Kidney (tissue), 14 donors: ENCODE results near the gene SLC37A2. TPM values are rescaled to one million over a fixed set of nuclear protein-coding genes. Genes with fewer than 3 reads are reported as not detected.

Experiments
- DNase-seq, 5 donors: peaks; one replicate each; pipeline ENCODE4 v3.0.0-alpha.2; 2013 to 2020
- FAIRE-seq: peaks from 2 replicates; lab custom pipeline; 2012; peaks lifted over from hg19 to GRCh38; lab: Jason Lieb, UNC
- H3K27ac ChIP-seq, 2 donors: one replicate each; pipeline ENCODE4 v1.7.0; 2013; ENCODE audit warnings: low read depth in 2 of 2, low read length in 2 of 2, inconsistent platforms in 1 of 2
- H3K27me3 ChIP-seq: one replicate; pipeline ENCODE4 v1.7.1; 2013; ENCODE audit warnings: low read length, inconsistent platforms; ENCODE audit not compliant: control insufficient read depth, insufficient read depth
- H3K36me3 ChIP-seq, 3 donors: one replicate each; pipeline versions ENCODE4 v1.7.0 to v1.7.1; 2013; ENCODE audit warnings: low read length in 3 of 3, control low read depth in 1 of 3, inconsistent platforms in 1 of 3; ENCODE audit not compliant: insufficient read depth in 3 of 3, control insufficient read depth in 2 of 3
- H3K4me1 ChIP-seq, 3 donors: one replicate each; pipeline versions ENCODE4 v1.7.0 to v1.7.1; 2013; ENCODE audit warnings: low read length in 3 of 3, inconsistent platforms in 1 of 3, low read depth in 1 of 3; ENCODE audit not compliant: control insufficient read depth in 2 of 3, insufficient read depth in 2 of 3
- H3K4me3 ChIP-seq, 3 donors: one replicate each; pipeline versions ENCODE4 v1.7.0 to v1.8.1; 2013; ENCODE audit warnings: low read length in 3 of 3, control low read depth in 1 of 3, inconsistent platforms in 1 of 3
- H3K9ac ChIP-seq, 3 donors: one replicate each; pipeline versions ENCODE4 v1.7.0 to v1.7.1; 2013; ENCODE audit warnings: low read length in 3 of 3, control low read depth in 1 of 3, inconsistent platforms in 1 of 3
- H3K9me3 ChIP-seq, 3 donors: one replicate each; pipeline versions ENCODE4 v1.7.0 to v1.7.1; 2013; ENCODE audit warnings: low read length in 3 of 3, control low read depth in 1 of 3, inconsistent platforms in 1 of 3; ENCODE audit not compliant: control insufficient read depth in 2 of 3, insufficient read depth in 1 of 3
- intact Hi-C: fragments of 100-400 bp; cut with DNase I; formaldehyde crosslinking; loops from one replicate; pipeline ENCODE4 v1.11.1; 2022
- polyA plus RNA-seq: library from polyadenylated mRNA; stranded (reverse); fragments of 350-450 nt; fragmentation: Illumina TruSeq; extraction: RNeasy Lipid Tissue Mini Kit (QIAGEN cat#74804); gene quantifications from one replicate; pipeline ENCODE4 v1.2.3, GENCODE V29; 2014; ENCODE audit warnings: low read depth, low replicate concordance; ENCODE audit not compliant: insufficient read depth
- total RNA-seq: library from RNA; stranded (reverse); fragmentation: NEBNext Ultra II Directional; extraction: Animal tissue kit (Norgen Biotek cat#: 25700); gene quantifications from one replicate; pipeline ENCODE4 v1.2.1, GENCODE V29; 2021
- TF ChIP-seq, protein P1 (sequence below): IDR thresholded peaks from 3 replicates; pipeline ENCODE4 v1.5.1; 2012; ENCODE audit warnings: mild to moderate bottlenecking, moderate library complexity, borderline replicate concordance; ENCODE audit not compliant: insufficient read depth; ENCODE audit errors: extremely low read depth
- donor health status: control.
- donor health status: control.
- donor health status: control.
- donor health status: control.
- donor health status: control.
- donor health status: DM: yes; HTN: yes; CAD: no.
- donor health status: Normal renal cell carcinoma (clear cell type).

SLC37A2 gene
- total and polyA plus RNA-seq, 2 donors from 2014 or later, result 0.82 to 6.1 TPM

DNA sequence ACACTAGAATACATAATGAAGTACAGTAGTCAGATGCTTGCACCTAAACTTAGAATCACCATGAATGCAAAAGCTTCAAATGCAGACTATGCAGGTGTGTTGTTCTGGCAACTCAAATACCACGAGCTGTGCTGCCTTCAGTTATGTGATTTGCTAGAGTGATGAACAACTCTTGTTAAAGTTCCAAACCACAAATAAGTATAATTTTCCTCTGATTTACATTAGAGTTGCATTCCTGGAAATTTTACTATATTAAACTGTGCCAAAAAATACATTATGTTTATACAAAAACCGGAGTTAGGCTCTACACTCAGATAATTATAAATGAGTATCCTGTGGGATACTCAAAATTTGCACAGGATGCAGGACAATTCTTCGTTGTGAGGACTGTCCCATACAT is 45.4 kb downstream of the SLC37A2 start:
- Histone ChIP-seq H3K27me3 (no peaks in the 10 kb centered on the region), H3K4me3 (no peak overlapping the region), H3K9ac (no peak overlapping the region), H3K27ac (no peak overlapping the region), H3K9me3 (no peaks in the 10 kb centered on the region), H3K4me1 (peaks cover 0 to 6% (median 6%) of the 10 kb centered on the region in 3 donors), H3K36me3 (no peaks in the 10 kb centered on the region)
- DNase-seq, result no peak
- intact Hi-C loops, result no loop called here
- FAIRE-seq, result no peak
- TF ChIP-seq, protein P1, sequence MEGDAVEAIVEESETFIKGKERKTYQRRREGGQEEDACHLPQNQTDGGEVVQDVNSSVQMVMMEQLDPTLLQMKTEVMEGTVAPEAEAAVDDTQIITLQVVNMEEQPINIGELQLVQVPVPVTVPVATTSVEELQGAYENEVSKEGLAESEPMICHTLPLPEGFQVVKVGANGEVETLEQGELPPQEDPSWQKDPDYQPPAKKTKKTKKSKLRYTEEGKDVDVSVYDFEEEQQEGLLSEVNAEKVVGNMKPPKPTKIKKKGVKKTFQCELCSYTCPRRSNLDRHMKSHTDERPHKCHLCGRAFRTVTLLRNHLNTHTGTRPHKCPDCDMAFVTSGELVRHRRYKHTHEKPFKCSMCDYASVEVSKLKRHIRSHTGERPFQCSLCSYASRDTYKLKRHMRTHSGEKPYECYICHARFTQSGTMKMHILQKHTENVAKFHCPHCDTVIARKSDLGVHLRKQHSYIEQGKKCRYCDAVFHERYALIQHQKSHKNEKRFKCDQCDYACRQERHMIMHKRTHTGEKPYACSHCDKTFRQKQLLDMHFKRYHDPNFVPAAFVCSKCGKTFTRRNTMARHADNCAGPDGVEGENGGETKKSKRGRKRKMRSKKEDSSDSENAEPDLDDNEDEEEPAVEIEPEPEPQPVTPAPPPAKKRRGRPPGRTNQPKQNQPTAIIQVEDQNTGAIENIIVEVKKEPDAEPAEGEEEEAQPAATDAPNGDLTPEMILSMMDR, result no peak

DNA sequence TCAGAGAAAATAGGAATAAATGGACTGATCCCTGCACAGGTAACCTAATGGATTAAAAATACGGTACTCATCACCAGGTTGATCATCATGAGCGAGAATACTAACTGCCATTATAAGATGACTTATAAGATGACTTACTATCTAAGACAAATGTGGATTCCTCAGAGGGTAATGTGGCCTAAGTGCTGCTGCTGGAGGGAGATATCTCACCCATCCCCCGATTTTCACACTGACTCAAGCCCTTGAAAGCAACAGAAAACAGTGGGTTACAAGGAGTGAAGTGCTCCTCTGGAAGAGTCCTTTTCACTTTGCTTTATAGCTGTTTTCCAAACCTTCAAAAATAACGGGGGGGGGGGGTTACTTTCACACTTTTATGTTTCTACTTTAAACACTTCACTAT is 47.4 kb downstream of the SLC37A2 start:
- peak overlapping the region; percentile 10 to 85 (median 71) for H3K9ac ChIP-seq
- no peaks in the 10 kb centered on the region for H3K36me3 ChIP-seq
- FAIRE-seq (no peak), DNase-seq (peak in 1 of 5 donors; percentile 16)
- no peaks in the 10 kb centered on the region for H3K27me3 ChIP-seq
- no peaks in the 10 kb centered on the region for H3K9me3 ChIP-seq
- peak overlapping the region; percentile 9 to 85 (median 82) for H3K4me3 ChIP-seq
- H3K27ac ChIP-seq, result no peak overlapping the region
- TF ChIP-seq, protein P1, result no peak
- intact Hi-C loops, result no loop called here
- H3K4me1 ChIP-seq, result peaks cover 0 to 6% (median 6%) of the 10 kb centered on the region in 3 donors

GRCh38 chr11:125111001-125111342 is 47.9 kb downstream of the SLC37A2 start:
- FAIRE-seq, result no peak
- H3K4me1 ChIP-seq, result peaks cover 0 to 6% (median 6%) of the 10 kb centered on the region in 3 donors
- H3K9me3 ChIP-seq, result no peaks in the 10 kb centered on the region
- peak overlapping the region; percentile 71 to 89 (median 85) for H3K9ac ChIP-seq
- H3K27ac ChIP-seq, result peak overlapping the region; percentile 59 to 74
- peak overlapping the region; percentile 82 to 94 (median 85) for H3K4me3 ChIP-seq
- intact Hi-C loops, result no loop called here
- no peak for DNase-seq
- no peaks in the 10 kb centered on the region for H3K27me3 ChIP-seq
- TF ChIP-seq, protein P1, result no peak
- no peaks in the 10 kb centered on the region for H3K36me3 ChIP-seq
